NCI-H128 (cell line): ENCODE data around the gene NECAB2.
"Not testable (repeated sequence)": the region's sequence is repeated elsewhere in the genome, so short reads cannot be mapped to it uniquely, and the experiment has no call there.

Source experiments
- DNase-seq: peaks from one replicate; lab custom pipeline; 2025; ENCODE audit not compliant: unreplicated experiment; lab: John Stamatoyannopoulos, UW

The NECAB2 gene

GRCh38 chr16:83935858-83936255 lies 32.2 kb upstream of the NECAB2 start:
- no peak for DNase-seq

GRCh38 chr16:83936581-83937165 lies 31.4 kb upstream of the NECAB2 start:
- DNase-seq: no peak

- no peak for DNase-seq
These were observed 30.8 kb upstream of the NECAB2 start for GRCh38 chr16:83937267-83937666.

GRCh38 chr16:83937922-83938885 lies 29.8 kb upstream of the NECAB2 start:
- DNase-seq: no peak

GRCh38 chr16:83939266-83939855 lies 28.7 kb upstream of the NECAB2 start:
- DNase-seq: no peak

- no peak for DNase-seq
These were observed 27.9 kb upstream of the NECAB2 start for GRCh38 chr16:83940119-83940518.

GRCh38 chr16:83940630-83941378 lies 27.2 kb upstream of the NECAB2 start:
- DNase-seq: no peak

GRCh38 chr16:83941546-83941945 lies 26.5 kb upstream of the NECAB2 start:
- not testable (repeated sequence) for DNase-seq

GRCh38 chr16:83942074-83942473 lies 26.0 kb upstream of the NECAB2 start:
- no peak for DNase-seq

- DNase-seq: no peak
These were observed 25.1 kb upstream of the NECAB2 start for GRCh38 chr16:83942815-83943515.

- DNase-seq: no peak
These were observed 24.5 kb upstream of the NECAB2 start for GRCh38 chr16:83943516-83944050.

- no peak for DNase-seq
These were observed 22.5 kb upstream of the NECAB2 start for GRCh38 chr16:83945587-83945986.

GRCh38 chr16:83946154-83946780 lies 21.8 kb upstream of the NECAB2 start:
- DNase-seq: no peak

- DNase-seq: no peak
These were observed 21.1 kb upstream of the NECAB2 start for GRCh38 chr16:83946781-83947566.

- DNase-seq: no peak
These were observed 20.3 kb upstream of the NECAB2 start for GRCh38 chr16:83947642-83948234.

GRCh38 chr16:83948914-83949723 lies 18.9 kb upstream of the NECAB2 start:
- no peak for DNase-seq

- DNase-seq: no peak
These were observed 18.4 kb upstream of the NECAB2 start for GRCh38 chr16:83949724-83950001.

- not testable (repeated sequence) for DNase-seq
These were observed 17.1 kb upstream of the NECAB2 start for GRCh38 chr16:83950862-83951399.
